ENCODE measurements around the gene SYNJ2.

Gene SYNJ2

DNA sequence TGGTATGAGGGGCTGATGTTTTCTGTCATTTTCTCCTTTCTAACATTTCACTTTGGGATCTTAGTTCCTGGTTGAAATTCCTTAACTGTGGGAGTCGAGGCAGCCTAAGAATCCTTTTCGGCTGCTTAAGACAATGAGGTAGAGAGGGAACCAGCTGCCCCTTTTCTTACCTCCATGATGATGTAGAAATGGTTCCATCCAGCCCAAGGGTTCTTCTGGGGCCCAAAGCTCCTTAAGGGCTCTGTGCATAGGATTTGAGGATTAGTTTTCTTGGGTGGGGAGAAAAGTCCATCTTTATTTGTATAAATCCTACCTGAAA, 33.5 kb downstream of the SYNJ2 start:
- no peak for DNase-seq

DNA sequence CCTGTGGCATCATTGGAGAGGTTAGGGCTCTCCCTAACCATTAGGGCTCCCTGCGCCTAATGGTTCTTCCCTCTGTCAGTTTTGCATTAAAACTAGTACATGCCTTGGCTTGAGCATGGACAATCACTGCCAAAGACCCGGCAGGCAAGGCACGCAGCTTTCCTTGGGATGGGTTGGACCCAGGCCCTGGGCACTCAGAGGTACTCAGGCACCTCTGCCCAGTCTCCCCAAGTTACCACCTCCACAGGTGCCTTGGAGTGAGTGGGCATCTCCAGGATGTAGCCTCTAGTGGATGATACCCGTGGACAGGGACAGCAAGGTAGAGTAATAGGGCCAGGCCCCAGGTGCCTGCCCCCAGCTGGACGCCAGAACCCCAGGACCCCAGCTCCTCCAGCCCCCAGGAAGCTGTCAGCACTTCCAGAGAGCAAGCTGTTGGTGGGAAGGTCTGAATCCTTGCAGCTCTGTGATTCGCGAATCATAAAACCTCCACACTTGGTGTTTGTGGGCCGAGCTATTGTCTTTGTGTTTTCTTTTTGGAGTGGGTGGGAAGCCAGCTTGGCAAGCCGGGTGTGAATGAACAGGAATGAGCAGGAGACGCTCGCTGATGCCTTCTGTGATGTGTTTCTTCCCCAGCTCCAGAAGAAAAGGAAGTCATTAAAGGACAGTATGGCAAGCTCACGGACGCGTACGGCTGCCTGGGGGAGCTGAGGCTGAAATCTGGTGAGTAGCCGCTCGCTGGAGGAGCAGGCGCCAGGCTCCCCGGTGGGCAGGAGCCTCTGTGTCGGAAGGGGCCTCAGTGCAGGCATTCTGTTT, 35.1 kb downstream of the SYNJ2 start:
- no peak for DNase-seq

DNA sequence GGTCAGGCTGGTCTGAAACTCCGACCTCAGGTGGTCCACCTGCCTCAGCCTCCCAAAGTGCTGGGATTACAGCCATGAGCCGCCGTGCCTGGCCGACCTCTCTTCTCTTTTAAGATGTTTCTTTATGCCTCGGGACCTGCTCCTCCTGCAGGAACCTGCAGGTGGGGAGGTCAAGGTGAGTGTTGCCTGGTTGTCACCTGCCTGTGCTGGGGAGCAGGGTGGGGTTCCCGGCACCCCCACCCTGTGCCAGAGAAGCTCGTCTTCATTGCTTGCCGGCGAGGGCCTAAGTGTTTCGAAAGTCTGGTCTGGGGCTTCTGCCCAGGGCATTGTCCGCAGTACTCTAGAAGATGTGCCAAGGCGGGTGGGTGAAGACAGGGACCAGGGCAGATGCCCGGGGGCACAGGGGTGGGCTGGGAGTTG, 36.0 kb downstream of the SYNJ2 start:
- no peak for DNase-seq

DNA sequence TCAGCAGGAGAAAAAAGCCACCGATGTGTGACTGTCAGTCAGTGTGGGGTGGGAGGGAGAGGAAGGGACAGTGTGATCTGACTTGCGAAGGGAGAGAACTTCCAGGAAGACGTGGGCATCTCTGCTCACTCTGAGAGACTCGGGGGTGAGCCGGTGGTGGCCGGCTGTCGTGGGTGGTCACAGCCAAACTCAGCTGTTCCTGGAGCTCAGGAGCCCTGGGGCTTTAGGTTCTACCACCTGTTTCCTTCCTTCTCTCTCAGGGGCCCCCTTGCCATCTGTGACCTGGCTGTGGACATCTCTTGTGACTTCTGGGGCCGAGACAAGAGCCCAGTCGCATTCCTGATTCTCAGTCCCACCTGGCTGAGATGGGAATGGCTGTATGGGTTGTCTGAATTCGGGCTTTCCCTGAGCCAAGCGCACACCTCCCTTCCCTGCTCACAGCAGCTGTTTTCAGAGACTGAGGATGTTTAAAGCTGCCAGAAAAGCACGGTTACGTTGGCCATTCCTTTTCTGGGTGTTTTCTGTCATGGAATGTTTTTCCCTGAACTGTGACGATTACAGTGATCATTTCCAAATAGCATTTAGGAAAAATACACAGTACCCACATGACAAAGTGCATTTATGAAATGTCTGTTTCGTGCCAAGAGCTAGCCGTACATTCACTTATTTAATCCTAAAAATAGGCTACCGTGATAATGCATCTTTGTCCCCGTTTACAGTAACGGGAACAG, 36.5 kb downstream of the SYNJ2 start:
- no peak for DNase-seq

DNA sequence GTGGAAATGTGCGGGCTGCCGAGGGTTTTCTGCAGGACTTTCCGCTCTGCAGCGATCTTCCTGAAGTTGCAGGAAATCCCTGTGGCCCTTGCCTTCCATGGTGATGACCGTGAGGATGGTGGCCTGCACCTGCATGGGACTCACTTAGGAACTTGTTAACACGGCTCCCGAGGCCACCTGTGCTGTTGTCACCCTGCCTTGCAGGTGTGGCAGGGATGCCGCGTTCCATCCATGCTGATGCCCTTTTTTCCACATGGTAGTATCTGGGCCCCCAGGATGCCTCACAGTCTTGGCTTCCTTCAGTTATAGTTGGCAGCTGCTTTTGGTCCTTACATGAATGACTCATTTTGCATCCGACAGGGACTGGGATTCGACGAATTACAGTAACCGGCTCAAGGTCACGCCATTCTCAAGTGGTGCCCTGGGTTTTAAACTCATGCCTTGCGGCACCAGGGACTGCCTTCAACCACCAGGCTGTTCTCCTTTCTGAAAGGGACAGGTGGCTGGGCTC, 37.2 kb downstream of the SYNJ2 start:
- DNase-seq, result no peak

DNA sequence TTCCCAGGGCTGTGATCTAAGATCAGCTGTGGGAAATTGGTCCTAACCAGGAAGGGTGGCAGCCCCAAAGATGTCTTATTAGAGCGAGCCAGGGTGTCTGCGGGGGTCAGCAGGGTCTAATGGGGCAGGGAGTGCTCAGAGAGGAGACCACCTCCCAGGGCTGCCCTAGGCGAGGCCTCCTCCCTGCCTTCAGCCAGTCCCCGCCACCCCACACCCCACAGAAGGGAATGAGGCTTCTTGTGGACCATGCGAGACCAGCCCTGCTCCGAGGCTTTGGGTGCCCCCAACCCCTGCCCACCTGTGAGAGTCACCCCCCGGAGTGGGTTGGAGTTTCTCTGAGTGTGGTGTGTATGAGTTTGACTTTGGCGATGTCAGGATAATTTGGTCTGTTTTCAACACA, 37.8 kb downstream of the SYNJ2 start:
- no peak for DNase-seq

DNA sequence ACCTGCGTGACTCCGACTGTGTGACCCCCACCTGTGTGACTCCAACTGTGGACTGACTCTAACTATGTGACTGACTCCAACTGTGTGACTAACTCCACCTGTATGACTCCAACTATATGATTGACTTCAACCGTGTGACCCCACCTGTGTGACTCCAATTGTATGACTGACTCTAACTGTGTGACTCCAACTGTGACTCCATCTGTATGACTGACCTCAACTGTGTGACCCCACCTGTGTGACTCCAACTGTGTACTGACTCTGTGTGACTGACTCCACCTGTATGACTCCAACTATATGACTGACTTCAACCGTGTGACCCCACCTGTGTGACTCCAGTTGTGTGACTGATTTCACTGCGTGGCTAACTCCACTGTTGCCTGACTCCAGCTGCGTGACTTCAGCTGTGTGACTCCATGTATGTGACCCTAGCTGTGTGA, 38.6 kb downstream of the SYNJ2 start:
- no peak for DNase-seq

DNA sequence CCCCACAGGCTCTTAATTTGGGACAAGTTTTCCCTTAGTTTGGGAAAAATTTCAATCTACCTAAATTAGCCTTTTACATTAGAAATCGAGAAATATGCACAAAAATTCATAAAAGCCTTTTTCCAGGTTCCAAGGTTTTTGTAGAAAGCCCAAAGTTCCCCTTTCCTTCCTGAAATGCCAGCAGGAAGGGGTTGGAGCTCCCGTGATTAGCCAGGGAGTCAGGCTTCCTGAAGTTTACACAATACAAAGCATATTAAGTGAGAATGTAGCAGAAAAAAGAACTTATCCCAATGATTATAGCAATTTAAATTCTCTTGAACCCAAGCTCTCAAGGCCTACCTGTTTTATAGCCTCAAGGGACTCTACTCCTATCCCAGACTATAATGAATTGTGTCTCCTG, 39.1 kb downstream of the SYNJ2 start:
- DNase-seq, result no peak

DNA sequence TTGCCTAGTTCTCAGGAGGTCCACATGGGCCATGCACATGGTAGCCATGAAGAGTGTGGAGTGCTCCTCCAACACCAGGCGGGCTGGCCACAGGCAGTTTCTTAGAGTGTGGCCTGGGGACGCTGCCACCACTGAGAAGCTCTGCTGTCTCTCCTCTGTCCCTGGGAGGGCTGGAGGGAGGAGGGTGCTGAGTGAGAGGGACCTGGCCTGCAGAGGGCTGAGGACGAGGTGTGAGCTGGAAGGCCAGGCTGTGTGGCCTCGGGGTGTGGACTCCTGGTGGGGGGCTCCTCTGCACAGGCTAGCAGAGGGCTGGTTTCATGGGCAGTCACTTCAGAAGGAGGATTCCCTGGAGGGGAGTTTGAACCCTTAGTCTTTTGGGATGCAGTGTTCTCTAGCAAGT, 39.7 kb downstream of the SYNJ2 start:
- DNase-seq, result no peak

DNA sequence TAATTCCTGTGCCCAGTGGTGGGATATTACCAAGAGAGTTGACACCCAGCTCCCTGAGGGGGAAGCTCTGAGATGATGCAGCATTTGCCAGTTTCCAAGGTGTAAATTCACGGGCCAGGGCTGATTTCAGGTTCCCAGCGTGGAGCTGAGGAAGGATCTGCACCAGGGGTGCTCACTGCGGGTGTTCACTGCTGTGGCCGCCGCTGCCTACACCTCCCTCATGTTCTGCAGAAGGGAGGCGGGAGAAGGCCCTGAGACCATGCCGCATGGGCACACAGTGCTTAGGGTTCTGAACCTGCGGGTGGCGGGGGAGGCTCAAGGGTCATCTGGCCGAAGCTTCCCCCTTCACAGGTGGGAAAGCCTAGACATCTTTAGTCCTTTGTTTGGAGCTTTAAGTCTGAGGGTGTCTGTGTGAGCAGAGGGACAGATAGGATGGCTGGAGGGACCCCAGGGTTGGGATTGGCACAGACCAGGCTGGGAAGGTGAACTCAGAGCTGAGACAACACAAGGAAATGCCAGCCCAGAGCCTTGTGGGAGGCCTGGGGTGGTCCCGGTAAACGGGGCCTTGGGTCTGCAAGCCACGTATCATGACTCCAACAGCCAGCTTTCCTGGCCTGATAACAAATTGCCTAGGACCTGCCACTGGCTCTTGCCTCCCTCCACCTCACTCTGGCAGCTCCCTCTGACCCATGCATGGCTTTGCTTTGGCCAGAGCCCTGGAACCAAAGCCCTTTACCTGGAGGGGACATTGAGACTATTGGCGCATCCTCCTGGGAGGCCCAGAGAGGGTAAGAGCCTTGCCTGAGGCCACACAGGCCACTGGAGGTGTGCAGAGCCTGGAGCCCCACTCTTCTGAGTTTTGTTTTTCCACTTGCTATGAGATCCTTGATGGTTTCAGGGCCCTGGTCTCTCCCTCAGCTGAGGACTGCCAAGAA, 40.4 kb downstream of the SYNJ2 start:
- DNase-seq, result no peak

DNA sequence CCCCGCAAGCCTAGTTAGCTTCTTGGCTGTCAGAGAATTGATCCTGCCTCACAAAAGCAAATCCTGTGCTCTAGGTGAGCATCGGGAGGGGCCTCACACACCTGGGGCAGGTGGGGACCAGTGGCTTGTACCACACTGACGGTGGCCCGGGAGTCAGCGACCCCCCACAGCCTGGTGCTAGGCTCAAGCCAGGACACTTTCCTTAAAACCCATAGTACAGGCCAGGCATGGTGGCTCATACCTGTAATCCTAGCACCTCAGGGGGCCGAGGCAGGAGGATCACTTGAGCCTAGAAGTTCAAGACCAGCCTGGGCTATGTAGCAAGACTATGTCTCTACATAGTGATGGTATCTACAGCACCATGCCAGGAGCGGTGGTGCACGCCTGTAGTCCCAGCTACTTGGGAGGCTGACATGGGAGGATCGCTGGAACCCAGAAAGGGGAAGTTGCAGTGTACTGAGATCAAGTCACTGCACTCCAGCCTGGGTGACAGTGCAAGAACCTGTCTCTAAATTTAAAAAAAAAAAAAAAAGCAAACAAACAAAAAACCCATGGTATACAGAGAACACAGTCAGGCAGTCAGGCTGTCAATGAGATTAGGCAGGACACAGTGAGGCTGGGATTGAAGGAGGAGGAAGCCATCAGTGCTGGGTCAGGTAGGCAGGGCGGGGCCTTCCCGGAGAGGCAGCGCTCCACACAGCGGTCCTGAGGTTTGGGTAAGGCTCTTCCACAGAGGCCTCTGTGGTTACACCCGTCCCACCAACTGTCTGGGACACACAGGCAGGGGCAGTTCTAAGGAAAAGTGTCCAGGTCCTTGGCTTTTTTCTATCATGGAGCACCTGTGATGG, 41.3 kb downstream of the SYNJ2 start:
- DNase-seq, result no peak

DNA sequence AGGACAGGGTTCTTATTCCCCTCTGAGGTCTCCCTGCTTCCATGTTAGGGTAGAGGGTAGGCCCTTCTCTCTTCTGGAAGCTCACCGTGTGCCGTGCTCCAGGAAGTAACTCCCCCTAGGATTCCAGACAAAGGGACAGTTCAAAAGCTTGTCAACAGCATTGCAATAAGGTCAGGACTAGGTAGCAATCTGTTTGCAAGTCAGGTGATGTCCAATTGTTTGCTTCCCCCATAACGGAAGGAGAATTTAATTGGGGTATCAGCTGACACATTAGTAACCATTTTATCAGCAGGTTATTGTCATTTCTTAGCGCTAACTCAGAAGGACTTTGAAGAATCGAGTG, 41.9 kb downstream of the SYNJ2 start:
- DNase-seq, result peak; percentile 51

DNA sequence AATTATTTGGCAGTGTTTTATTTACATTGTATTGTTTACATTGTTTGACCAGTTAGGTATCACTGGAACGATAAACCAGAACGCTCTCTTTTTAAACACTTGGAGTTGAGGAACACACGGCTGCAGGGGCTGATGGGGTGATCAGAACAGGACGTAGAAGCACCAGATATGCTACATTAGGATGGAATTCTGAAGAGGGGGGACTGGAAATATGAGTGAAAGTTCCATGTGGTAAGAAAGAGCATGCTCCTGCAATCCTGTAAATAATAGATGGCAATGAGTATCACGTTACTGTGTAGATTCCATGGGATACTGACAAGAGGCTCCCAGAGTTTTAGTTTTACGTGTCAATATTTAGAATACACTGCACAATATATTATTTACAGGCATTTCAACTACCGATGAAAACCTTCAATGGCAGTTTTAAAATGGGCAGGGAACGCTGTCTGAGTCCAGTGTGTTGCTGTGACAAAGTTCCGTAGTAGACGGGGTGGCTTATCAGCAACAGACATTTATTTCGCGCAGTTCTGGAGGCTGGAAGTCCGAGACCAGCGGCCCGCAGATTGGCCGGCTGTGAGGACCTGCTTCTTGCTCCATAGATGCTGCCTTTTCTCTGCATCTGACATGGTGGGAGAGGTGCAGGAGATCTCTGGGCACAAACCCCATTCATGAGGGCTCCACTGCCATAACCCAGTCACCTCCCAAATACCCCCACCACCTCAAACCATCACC, 43.1 kb downstream of the SYNJ2 start:
- no peak for DNase-seq

DNA sequence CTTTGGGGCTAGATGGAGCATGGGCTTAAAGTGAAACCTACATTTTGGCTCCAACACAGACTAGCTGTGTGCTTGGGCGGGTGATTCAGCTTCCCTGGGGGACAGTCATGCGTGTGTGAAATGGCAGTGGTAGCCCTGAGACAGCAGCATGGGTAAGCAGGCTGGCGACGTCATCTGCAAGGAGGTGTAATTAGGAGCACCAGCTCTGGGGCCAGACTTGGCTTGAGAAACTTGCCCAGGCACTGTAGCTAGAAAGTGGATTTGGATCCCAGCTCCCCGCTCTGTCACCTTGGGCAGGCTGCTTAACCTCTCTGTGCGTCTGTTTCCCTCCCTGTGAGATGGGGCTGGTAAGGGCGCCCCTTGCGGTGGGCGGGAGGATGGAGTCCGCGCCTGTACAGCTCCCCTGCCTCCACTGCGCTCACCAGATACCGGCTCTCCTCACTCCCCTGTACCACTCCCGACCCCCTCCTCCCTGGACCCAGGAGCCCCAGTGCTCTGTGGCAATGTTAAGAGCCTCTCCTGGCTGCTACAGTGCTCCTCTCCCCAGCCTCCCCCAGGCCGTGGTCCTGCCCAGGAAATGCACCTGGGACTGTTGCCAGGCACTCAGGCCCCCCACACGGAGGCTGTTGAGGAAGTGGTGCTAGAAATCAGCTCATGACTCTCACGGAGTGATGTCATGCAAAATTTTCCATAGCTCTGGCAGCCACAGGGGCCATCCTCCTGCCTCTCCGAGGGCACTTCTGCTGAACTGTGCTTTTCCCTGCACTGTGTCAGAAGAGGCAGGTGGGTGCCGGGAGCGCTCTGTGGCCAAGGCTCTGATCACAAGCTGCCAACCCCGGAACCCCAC, 44.6 kb downstream of the SYNJ2 start:
- DNase-seq, result peak; percentile 38

DNA sequence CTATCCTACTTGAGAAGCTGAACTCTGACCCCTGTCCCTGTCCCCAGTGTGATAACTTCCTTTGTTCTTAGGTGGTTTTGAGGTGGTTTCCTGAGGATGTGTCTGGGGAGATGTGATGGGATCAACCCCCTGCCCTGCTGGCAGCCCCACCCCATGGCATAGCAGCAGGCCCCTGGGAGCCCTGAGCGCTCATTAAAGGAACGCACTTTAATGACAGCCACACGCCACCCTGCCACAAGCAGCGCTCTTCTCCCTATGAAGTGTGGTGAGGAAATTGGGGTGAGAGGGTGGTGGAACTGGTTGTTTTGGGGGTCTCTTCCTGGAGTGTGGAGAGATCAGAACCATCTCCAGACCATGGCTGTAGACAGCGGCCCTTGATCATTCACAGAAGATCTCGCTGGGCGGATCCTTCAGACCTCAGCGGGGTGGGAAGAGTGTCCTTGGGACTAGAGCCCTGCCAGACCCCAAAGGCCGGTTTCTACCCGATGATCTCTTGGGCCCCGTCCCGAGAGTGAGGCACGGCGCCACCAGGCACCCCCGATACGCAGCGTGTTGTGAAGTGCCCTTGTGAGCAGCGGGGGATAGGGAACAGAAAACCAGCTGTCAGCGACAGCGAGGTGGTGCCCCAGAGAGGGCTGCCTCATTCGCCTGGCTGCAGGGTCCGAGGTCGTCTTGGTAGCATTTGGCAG, 45.4 kb downstream of the SYNJ2 start:
- DNase-seq, result no peak

DNA sequence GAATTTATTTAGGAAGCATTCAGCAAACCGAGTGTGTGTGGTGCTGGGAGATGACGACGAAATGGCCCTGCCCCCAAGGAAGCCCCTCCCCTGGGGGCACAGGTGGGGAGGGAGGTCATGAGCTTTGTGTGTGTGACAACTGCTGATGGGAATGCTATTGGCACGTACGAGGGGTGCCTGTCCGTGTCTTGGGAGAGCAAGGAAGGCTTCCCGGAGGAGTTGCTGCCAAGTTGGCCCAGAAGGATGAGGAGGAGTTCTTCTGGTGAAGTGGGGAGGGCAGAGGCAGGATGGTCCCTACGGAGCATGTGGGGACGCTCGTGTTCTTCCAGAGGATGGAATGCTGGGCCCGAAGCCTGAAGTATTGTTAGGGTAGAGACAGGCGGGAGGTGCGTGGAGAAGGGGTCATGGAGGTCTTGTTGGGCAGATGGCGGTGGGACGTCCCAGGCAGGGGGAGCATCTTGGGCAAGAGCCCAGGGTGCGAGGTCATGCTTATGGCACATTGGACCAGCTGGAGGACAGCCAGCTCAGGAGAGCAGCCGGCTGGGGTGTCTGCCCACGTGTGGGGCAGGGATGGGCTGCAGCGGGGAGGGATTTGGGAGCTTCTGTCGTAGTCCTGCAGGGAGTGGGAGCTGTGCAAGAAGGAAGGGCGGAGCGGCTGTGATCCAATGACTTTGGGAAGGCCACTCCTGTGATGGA, 46.1 kb downstream of the SYNJ2 start:
- DNase-seq, result no peak

DNA sequence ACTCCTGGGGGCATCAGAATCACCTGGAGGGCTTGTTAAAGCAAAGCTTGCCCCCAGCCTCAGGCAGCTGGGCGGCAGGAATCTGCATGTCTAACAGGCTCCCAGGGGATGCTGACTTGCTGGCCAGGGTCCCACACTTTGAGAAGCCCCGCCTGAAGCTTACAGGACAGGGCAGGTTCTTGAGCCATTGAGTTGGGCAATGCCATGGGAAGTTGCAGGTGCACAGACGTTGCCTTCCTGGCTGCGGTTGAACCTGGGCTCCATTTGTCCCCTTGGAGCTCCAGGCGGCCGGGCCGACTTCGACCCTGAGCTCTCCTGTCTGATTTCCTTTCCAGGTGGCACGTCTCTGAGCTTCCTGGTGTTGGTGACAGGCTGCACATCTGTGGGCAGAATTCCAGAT, 46.8 kb downstream of the SYNJ2 start:
- DNase-seq, result no peak

DNA sequence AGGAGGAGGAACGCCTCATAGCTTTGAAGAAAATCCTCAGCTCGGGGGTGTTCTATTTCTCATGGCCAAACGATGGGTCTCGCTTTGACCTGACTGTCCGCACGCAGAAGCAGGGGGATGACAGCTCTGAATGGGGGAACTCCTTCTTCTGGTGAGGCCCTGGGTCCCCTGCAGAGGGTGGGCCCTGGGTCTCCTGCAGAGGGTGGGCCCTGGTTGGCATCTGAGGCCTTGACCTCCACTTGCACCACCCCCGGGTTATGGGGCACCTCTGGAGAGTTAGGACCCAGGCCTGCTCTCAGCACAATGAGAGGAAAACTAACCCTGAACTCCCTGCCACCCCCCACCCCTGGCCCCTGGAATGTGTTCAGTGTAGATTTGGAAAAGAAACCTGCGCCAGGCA, 47.2 kb downstream of the SYNJ2 start:
- DNase-seq, result no peak

DNA sequence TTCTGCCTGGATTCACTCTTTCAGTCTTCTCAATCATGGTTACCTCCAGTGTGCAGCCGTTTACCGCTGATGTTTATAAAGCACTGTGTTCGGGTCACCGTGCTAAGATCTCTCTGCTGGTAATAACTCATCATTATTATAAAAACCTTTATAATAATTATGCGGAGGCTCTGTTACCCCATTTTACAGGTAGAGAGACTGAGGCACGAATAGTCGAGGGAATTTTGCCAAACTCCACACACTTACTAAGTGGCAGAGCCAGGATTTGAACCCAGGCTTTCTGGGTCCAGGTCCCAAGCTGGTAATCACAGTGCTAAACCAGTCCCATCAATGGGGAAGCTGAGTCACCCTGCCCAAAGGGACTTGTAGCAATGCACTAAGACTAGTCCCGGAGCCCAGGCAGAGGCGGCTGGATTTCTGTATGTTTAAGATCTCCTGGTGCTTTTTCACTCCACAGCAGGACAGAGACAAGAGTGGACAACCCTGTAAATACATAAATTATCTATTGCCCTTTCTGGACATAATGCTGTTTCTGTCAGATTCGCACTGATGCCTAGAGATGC, 48.1 kb downstream of the SYNJ2 start:
- DNase-seq, result no peak

All from NCI-H748 treated with DMSO at 0.1 percent for 48 hours (cell line).